Stimulated activated CD4-positive, alpha-beta T cell treated with anti-CD3 and anti-CD28 coated beads, TNF-alpha, amount 100 ng/mL, for 1 hour (primary cell): ENCODE data around the gene ERVW-1.
"Not testable (repeated sequence)": the region's sequence is repeated elsewhere in the genome, so short reads cannot be mapped to it uniquely, and the experiment has no call there.

Source experiments
- DNase-seq, 3 donors: peaks; one replicate each; pipeline ENCODE4 v3.0.0-alpha.2; 2020; ENCODE audit warnings: low read depth in 3 of 3, low spot score in 1 of 3

ERVW-1 gene

DNA sequence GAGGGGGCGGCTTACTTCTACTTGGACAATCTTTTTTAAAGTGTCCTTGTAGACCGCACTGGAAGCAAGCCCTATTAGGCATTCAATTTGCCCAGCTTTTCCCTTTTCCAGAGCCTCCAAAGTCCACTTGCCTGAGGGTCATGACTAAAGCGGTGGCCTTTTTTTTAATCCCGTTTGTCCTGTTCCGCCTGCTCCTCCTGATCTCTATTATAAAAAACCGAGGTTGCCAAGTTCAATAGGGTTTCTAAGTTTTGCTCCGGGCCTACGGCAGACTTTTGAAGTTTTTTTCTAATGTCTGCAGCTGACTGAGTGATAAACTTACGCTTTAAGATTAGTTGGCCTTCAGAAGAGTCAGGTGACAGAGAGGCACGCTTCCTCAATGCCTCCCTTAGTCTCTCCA is 3.8 kb downstream of the ERVW-1 start:
- not testable (repeated sequence) for DNase-seq

GRCh38 chr7:92468589-92468988 is 9.2 kb downstream of the ERVW-1 start:
- not testable (repeated sequence) for DNase-seq

- DNase-seq: no peak
Observed at GRCh38 chr7:92466682-92467081, 11.1 kb downstream of the ERVW-1 start.

GRCh38 chr7:92464515-92464914 is 13.2 kb downstream of the ERVW-1 start:
- DNase-seq: no peak

DNA sequence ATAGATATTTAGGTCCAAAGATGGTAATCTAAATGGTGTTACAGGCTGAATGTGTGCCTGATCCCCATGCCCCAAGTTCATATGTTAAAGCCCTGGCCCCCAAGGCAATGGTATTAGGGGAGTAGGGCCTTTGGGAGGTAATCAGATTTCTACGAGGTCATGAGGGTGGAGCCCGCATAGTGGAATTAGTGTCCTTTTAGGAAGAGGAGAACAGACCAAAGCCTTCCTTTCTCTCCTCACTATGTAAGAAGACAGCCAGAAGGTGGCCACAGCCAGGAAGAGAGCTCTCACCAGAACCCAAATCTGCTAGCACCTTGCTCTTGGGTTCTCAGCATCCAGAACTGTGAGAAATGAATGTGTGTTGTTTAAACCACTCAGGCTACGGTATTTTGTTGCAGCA is 15.2 kb downstream of the ERVW-1 start:
- DNase-seq: no peak

DNA sequence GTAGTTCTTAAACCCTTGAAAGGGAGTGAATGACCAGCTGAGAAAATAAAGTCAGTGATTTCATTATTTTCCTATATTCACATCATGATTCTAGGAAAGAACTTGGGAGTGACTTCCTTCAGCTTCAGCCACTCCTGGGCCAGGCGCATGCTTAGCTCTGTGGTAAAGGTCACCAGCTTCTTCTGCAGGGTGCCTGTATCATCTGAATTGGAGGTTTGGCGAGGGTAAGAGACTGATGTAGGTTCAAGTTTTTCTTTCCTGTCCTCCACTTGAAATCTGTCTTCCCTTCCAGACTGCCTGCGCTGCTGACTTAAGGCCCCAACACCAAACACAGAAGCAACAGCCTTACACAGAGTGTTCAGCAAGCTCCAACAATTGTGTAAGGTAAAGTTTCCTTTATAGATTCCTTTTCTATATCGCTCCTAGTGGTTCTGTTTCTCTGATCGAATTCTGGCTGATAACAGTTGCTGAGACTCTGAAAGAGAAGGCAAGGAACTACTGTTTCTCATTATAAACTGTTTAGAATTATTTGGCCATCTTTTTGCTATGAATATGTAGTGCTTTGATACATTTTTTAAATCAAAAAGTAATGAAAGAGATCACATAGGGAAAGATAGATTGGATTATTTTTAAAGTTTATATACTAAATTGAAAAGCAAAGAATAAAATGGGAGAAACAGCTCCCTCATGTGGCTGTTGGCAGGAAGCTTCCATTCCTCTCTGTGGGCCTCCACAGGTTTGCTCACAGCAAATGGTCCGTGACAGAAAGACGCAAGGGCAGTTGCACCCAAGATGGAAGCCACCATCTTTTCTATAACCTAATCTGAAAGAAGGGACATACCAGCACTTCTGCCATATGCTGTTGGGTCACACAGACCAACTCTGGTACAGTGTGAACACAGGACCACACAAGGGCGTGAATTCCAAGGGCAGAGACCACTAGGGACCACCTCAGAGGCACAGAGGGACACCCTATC is 16.4 kb downstream of the ERVW-1 start:
- no peak for DNase-seq

- DNase-seq: no peak
Observed at GRCh38 chr7:92460510-92460909, 17.2 kb downstream of the ERVW-1 start.

- no peak for DNase-seq
Observed at GRCh38 chr7:92460109-92460508, 17.6 kb downstream of the ERVW-1 start.

DNA sequence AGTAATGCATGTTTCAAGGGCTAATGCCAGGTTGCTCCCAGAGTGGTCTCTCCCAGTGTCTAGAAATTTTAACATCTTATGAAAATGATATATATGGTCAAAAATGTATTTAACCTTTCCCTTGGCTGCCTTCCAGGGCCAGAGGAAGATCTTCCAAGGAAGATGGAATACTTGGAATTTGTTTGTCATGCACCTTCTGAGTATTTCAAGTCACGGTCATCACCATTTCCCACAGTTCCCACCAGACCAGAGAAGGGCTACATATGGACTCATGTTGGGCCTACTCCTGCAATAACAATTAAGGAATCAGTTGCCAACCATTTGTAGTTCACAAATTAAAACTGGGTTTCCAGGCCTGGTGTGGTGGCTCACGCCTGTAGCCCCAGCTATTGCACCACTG is 21.5 kb downstream of the ERVW-1 start:
- no peak for DNase-seq

DNA sequence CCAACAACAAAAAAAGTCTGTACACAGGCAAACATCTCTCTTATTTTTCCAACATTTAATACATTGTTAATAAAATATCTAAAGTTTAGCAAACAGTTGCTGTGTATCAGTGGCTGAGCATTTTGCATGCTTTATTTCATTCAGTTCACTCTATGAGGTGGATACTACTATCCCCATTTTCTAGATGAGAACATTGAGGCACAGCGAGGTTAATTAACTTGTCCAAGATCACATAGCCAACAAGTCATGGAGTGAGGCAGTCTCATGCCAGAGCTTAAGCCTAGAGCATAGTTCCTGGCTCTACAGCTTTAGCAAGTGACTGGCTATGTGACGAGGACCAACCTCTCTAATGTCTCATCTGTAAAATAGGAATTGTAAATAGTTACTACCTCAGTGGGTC is 26.1 kb downstream of the ERVW-1 start:
- DNase-seq: no peak

GRCh38 chr7:92448205-92448747 is 29.5 kb downstream of the ERVW-1 start:
- peak in 2 of 3 donors; percentile 16 to 27 for DNase-seq

DNA sequence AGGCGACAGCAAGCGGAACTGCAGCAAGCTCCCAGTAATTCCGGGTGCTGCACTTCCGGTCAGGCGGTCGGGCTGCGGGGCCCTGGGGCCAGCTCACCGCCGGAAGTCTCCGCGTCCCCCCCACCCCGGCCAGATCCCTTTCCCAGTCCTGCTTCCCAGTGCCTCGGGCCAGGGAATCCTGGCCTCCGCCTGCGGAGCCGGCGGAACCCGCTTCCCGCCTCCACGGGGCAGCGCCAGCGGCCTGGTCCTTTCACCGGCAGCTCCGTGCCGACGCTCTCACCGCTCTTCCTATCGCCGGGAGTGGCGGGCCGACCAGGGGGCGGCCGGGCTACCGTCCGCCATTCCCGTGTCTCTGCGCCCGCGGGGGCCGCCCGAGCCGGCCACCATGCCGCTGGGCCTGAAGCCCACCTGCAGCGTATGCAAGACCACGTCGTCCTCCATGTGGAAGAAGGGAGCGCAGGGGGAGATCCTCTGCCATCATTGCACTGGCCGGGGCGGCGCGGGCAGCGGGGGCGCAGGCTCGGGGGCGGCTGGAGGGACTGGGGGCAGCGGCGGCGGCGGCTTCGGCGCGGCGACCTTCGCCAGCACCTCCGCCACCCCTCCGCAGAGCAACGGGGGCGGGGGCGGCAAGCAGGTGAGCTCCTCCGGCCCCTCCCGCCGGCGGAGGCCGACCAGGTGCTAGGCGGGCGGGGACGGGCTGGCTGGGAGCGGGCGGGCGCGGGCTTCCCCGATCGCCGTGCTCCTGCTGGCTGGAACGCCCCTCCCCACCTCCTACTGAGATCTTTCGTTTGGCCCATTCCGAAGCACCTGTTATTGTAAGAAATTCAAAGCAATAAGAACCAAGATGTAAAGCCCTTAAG is 30.2 kb downstream of the ERVW-1 start, which contains the start of gene GATAD1:
GATAD1 (plus strand) TSS at position 138 of the 860 bp plus-strand sequence; CDS start at position 386, 248 bp downstream.
- peak; percentile 50 to 60 (median 58) for DNase-seq

- DNase-seq: no peak
Observed at GRCh38 chr7:92446869-92447344, 30.8 kb downstream of the ERVW-1 start.

- not testable (repeated sequence) for DNase-seq
Observed at GRCh38 chr7:92442720-92443119, 35.0 kb downstream of the ERVW-1 start.

DNA sequence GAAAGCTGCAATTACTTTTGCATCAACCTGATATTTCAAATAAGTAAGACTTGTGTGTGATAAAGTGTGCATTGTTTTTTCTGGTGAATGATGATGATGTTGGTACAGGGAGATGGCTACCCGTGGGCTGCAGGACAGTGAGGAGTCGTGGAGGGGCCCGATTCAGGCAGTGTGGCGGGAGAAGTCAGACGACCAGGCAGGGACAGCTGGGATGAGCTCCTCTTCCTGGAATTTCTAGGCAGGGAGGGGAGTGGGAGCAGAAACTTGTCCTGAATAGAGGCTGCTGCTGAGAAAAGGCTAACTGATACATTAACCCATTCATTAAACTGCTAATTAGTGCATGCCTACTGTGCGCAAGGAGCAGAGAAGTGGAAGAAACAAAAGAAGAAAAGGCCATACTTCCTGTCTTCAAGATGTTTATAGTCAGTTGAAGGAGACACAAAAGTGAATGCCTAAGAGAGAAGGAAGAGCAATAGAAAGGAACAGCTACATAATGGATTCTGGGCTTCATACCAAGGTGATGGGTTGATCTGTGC is 39.7 kb downstream of the ERVW-1 start:
- DNase-seq: no peak

DNA sequence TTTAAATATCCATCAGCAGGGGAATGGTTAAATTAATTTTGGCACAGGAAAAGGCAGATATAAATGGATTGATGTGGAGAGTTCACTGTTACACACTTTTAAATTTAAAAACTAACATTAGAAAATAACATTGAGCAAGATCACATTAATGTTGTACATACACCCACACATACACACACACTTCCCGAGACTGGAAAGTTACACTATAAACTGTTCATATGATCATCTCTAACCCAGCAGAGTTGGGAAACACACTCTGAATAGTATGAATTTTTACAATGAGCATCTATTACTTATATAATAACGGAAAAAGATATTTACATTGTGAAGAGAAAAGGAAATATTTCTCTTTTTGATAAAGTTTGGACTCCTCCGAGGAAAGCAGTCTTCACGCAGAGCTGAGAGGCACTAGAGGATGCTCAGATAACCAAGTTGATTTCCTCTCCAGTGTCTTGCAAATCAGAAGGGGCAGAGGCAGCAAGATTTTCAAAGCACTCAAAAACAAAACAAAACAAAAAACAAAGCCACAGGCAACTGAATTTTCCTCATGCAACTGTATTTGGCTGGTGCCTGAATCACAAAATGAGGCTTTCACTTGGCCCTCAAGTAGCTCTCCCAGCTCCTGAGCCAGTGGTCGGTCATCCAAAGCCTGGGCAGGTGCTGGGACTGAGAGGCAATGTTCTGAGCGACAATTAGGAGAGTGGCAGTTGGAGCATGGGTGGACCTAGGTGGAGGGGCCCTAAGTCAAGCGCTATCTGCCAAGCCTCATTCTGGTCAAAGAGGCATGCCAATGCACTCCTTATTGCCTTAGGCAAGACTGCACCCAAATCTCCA is 40.9 kb downstream of the ERVW-1 start:
- DNase-seq: no peak

GRCh38 chr7:92435542-92435941 is 42.2 kb downstream of the ERVW-1 start:
- no peak for DNase-seq

- DNase-seq: no peak
Observed at GRCh38 chr7:92433019-92433418, 44.7 kb downstream of the ERVW-1 start.

DNA sequence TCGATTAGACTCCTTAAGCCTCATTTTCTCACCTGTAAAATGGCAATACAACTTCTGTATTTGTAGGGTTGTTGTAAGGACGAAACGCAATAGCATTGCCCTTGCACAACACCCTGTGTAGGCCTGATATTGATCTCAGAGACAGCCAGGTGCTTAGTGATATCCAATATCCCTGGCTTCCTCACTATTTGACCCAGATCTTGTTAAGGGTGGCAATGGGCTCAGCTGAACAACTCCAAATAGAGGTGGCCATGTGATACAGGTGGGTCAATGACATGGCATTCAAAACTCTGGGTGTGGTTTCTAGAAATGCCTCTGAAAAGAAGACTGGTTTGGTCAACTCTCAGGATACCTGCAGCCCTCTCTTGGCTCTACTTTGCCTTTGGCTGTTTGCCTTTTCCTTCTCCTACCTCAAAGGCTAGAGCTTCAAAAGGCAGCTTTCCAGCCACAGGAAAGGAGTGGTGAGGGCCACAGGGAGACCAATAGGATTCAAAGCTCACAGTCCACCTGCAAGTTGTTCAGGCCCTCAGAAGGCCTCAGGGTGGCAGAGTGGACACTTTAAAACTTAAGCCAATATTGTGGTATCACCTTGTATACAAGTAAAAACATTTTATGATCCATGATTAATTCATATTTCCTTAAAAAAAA is 45.3 kb downstream of the ERVW-1 start:
- DNase-seq: no peak

DNA sequence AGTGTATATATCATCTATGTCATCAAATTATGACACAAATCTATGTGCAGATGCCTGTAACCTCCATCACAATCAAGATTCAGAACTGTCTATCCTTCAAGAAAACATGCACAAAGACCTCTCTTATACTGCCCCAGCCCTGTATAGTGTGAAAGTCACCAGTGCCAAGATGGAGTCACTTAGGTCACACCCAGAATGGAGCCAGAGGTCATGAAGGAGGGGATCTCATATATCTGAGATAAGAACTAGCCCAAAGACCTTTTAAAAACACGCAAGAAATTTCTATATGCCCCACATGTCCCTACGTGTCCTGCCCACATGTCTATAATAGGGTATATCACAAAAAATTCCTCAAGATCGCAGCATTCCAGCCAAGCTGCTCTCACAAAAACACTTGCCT is 50.6 kb downstream of the ERVW-1 start:
- DNase-seq: no peak
